Left hindlimb (tissue), 1 donor: ENCODE results near the gene CEP83.
"Not testable (repeated sequence)": the region's sequence is repeated elsewhere in the genome, so short reads cannot be mapped to it uniquely, and the experiment has no call there.

Experiments used
- DNase-seq: peaks from one replicate; pipeline ENCODE4 v3.0.0-alpha.2; 2018

CEP83 gene

DNA sequence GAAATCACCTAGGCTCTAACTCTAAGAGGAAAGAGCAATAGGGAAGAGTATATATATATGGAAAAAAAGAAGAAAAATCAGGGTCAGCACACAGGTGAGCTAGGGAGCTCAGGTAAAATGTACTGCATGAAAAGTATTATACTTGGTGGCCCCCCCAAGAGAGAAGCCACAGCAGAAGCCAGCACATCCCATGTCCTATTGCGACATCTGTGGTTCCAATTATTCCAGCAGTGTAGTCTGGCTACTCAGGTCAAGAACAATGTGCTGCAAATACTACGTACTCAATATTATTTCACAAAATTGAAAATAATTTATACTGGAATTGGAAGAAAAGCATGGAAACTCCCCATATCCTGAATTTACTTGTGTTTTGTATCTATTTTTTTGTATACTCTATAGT lies 85.5 kb downstream of the CEP83 start:
- no peak for DNase-seq

DNA sequence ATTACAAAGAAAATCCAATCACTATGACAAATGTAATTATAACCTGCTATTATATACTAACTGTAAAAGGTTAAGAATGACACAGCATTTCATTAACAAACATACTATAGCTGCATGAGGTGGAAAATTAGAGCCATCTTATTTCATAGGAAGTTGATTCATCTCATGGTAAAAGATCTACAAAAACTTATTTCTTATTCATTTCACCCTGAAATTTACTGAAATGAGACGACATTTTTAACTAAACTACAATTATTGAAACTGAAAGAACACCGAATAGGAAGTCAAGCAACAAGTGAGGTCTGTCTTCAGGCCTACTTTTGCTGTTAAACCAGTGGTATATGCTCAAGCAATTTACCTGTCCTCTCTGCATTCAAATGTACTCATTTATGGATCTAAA lies 87.2 kb downstream of the CEP83 start:
- DNase-seq: no peak

DNA sequence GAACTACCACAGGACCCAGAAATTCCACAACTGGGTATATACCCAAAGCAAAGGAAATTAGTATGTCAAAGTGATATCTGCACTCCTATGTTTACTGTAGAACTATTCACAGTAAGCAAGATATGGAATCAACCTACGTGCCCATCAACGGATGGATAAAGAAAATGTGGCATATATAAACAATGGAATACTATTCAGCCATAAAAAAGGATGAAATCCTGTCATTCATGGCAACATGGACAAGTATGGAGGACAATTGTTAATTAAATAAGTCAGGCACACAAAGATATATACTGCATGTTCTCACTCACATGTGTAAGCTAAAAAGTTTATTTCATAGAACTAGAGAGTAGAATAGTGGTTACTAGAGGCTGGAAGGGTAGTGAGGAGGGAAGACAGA lies 97.0 kb downstream of the CEP83 start:
- no peak for DNase-seq

DNA sequence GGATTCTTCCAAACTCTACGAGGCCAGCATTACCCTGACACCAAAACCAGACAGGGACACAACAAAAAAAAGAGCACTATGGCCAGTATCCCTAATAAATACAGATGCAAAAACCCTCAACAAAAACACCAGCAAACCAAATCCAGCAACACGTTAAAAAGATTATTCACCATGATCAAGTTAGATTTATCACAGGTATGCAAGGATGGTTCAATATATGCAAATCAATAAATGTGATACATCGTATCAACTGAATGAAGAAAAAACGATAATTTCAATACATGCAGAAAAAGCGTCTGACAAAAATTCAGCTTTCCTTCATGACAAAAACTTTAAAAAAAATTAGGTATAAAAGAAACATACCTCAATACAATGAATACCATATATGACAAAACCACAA lies 99.9 kb downstream of the CEP83 start:
- DNase-seq: no peak

DNA sequence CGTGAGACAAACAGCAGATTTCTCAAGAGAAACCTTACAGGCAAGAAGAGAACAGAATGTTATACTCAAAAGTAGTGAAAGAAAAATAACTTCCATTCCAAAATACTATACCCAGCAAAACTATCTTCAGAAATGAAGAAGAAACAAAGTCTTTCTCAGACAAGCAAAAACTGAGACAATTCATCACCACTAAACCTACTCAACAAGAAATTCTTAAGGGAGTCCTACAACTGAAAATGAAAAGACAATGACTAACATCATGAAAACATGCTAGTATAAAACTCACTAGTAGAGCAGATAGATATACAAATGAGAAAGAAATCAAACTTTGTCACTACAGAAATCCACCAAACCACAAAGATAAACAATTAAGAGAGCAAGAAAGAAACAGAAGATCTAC lies 106.5 kb downstream of the CEP83 start:
- no peak for DNase-seq

DNA sequence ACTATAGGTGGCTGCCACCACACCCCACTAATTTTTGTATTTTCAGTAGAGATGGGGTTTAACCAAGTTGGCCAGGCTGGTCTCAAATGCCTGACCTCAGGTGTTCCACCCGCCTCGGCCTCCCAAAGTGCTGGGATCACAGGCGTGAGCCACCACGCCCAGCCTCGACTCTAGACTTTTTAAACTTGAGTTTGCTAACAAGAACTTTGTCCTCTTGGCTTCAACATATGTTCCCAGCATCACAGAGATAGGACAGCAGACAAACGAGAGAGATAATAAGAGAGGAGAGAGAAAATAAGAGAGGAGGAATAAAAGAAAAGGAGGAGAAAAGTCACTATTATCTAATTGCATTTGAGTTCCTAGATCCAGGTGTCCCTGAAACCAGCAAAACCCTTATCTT lies 119.1 kb downstream of the CEP83 start:
- DNase-seq: no peak

DNA sequence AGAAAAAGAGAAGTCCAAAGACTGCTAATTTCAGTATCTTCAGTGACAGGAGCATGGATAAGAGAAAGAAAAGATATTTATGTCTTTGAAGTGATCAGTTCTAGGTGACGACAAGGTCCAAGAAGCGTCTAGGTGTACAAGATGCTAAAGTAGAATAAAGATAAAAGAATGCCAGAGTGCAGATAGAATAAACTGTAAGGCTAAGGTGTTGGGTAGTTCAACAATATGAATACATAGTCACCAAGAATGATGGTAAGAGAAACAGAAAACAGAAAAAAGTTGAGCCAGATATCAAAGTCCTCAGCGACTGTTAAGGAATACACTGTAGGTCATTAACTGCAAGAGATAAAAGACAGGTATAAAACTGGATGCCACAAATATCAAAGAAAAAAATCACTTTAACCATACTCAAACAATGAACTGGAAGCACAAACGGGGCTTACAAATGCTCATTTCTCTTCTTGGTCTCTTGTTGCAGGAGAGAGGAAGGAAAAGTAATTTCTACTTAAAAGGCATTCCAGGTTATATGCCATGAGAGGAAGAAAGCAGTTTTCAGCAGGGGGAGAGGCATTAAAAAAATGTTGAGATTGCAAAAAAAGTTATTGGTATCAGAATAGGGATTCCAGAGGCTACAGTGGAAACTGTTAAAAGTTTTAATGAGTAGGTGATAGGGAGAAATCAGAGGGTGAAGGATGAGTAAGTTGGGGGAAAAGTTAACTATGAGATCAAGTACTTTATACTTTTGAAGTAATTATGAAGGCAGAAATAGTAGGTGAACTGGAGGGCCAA lies 121.5 kb downstream of the CEP83 start:
- DNase-seq: no peak

DNA sequence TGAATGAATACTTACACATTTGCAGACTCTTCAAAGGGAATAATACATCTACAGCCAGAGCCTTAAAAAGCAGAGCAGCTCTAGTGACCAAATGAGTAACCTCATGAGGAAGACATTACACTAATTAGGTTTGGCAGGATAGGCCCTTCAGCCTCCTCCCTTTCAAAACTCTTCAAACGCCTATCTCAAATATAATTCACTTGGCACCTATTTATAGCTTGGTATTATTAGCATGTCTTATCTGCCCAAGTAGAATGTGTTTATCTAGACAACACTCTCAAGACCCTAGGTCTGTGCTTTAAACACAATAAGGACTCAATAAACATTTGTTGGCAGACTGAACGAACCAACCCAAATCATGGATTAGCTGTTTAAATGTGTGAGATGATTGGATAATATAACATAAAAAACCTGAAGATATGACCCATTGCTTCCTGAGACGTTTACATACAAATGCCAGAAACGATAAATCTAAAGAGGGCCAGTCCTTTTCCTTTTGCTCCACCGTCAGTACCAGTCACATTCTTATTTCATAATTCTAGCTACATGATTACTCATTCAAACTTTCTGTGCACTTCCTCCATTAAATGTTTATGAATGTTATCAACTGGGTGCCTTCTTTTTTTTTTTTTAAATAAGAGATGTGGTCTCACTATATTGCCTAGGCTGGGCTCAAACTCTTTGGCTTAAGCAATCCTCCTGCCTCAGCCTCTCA lies 123.3 kb downstream of the CEP83 start:
- DNase-seq: no peak

DNA sequence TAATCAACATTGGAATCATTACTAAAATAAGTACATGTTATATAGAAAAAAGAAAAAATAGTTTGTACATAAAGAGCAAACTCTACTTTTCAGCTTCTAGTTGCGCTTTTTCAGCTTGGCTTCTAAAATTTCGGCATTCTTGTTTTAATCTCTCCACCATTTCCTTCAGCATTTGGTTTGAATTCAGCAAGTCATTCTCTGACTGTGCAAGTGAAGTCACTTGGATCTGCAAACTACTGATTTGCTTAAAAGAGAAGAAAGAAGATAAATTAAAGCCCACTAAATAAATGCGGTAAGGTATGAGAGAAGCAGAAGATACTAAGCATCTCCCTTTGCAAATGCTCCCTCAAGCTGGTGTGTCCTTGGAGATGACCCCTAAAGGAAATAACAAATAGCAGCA lies 126.3 kb downstream of the CEP83 start:
- DNase-seq: no peak

DNA sequence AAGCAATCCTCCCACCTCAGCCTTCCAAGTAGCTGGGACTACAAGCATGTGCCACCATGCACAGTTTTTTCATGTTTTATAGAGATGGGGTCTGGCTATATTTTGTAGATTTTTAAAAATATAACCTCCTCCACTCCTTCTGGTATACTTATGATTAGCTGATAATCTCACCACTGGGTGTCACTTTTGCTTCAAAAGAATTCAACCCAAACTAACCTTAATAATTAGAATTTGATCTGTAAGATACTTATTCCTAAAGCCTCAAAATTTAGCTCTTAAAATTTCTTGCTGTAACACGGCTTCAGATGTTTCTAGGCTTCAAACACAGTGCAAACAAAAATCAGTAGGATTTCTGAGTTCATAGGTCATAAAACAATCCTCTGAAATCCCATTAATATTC lies 130.3 kb downstream of the CEP83 start:
- DNase-seq: no peak

DNA sequence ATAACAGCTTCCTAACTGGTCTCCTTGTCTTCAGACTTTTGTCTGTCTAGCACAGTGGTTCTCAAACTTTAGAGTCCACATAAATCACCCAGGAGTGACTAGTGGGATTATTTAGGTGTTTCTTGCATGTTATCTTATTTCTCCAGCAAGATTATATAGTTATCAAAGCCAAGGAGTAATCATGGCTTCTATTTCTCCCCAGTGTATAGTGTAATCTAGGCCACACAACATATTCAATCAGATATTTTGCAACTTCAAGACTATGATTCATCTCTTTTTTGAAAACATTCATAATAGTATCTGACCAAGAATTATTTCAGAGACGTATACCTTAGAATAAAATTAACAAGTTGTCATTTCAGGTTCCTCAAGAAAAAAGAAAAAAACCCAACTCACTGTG lies 131.9 kb downstream of the CEP83 start:
- DNase-seq: no peak

DNA sequence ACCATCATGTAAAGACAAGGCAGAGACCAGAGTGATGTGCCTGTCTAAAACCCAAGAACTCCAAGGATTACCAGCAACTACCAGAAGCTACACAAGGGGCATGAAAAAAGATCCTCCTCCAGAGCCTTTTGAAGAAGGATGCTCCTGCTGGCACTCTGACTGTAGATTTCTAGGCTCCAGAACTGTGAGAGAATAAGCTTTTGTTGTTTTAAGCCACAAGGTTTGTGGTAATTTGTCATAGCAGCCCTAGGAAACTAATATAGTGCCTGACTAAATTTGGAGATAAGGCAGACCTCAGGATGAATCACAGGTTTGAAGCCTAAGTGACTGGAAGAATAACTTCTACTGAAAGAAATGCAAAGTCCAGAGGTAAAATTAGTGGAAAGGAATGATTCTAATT lies 132.9 kb downstream of the CEP83 start:
- DNase-seq: no peak

DNA sequence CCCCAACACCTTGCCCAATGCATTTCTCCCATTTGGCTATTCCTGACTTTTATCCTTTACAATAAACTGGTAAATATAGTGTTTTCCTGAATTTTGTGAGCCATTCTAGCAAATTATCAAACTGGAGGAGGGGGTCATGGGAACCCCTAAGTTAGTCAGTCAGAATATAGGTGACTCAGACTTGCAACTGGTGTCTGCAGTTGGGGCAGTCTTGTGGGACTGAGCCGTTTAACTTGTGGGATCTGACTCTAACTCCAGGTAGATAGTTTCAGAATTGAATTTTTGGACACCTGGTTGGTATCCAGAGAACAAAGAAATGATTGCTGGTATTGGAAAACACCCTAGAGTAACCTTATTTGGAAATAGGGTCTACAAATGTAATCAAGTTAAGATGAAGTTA lies 133.4 kb downstream of the CEP83 start:
- no peak for DNase-seq

DNA sequence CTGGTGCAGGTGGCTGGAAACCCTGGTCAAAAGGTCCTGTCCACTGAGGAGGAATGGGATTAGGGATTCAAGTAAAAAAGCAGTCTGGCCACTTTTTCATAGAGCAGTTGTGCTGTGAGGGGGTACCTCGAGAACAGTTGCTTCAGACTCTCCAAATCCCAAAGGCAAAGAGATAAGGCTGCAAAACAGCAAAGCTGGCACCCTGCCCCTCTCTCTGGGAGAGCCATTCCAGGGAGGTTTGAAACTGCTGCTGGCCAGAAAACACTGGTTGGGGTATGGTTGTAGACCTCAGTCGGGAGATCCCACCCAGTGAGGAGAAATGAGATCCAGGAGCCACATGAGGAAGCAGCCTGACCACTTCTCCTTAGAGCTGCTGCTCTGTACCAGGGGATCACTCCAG lies 137.3 kb downstream of the CEP83 start:
- DNase-seq: no peak

DNA sequence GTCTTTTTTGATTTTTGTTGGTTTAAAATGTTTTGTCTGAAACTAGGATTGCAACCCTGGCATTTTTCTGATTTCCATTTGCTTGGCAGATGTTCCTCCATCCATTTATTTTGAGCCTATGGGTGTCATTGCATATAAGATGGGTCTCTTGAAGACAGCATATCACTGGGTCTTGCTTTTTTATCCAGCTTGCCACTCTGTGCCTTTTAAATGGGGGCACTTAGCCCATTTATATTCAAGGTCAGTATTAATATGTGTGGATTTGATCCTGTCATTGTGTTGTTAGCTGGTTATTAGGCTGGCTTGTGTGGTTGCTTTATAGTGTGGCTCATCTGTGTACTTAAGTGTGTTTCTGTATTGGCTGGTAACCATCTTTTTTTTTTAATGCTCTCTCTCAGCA lies 139.6 kb downstream of the CEP83 start:
- DNase-seq: no peak

DNA sequence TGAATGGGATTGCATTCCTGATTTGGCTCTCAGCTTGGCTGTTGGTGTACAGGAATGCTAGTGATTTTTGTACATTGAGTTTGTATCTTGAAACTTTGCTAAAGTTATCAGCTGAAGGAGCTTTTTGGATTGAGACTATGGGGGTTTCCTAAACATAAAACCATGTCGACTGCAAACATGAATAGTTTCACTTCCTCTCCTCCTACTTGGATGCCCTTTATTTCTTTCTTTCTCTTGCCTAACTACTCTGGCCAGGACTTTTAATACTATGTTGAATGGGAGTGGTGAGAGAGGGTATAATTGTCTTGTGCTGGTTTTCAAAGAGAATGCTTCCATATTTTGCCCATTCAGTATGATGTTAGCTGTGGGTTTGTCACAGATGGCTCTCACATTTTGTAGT lies 141.5 kb downstream of the CEP83 start:
- no peak for DNase-seq

DNA sequence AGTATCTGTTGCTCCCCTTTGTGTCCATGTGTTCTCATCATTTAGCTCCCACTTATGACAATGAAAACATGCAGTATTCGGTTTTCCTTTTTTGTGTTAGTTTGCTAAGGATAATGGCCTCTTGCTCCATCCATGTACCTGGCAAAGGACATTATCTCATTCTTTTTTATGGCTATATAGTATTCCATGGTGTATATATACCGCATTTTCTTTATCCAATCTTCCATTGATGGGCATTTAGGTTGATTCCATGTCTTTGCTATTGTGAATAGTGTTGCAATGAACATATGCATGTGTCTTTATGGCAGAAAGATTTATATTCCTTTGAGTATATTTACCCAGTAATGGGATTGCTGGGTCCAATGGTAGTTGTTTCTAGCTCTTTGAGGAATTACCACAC lies 143.1 kb downstream of the CEP83 start:
- not testable (repeated sequence) for DNase-seq

DNA sequence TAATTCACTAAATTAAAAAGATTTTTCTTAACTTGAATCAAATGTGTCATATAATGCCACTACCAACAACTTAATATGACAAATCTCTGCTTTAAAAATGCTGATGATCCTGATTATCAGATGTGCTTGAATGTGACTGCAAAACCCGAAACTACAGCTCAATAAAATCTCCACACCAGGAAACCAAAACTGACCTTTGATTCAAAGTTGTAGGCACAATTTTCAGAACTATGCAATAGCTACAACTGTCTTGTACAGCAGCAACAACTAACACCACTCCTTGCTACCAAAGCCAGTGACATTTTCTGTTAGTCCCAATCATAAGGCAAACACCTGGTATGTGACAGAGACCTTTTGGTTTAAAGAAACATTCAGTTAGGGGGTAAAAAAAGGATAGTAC lies 147.3 kb downstream of the CEP83 start:
- DNase-seq: no peak

DNA sequence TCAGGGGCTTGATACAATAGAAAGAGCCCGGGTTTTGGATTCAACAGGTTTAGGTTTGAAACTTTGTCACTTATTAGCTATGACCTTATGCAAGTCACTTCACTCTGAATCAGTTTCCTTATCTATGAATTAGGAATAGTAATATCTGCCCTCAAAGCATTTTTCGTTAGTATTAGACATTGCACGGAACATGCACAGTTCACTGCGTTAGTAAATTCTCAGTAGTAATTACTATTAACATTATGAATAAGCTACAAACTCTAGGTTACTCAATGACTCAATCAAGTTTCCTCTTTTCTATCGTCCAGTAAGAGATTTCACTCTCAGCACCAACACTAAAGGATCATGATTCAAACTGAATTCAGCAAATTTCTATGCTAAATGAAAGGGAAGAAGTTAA lies 150.3 kb downstream of the CEP83 start:
- no peak for DNase-seq

DNA sequence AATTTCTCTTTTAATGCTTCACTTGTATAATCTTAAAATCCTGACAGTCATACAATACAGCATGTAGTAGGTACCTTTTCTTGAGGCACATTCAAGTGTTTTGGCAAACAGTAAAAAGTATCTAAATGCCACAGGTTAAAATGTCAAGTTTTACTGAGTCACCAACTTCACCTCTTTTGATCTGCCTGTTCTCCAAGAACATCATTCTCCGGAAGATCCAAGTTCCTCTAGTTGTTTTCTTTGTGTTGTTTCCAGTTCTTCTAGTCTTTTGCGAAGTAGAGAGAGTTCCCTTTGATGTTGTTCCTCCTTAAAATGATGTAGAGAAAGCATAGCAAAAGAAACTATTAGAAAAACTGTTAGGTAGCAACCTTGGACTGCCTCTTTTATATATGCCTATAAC lies 151.1 kb downstream of the CEP83 start:
- DNase-seq: no peak

DNA sequence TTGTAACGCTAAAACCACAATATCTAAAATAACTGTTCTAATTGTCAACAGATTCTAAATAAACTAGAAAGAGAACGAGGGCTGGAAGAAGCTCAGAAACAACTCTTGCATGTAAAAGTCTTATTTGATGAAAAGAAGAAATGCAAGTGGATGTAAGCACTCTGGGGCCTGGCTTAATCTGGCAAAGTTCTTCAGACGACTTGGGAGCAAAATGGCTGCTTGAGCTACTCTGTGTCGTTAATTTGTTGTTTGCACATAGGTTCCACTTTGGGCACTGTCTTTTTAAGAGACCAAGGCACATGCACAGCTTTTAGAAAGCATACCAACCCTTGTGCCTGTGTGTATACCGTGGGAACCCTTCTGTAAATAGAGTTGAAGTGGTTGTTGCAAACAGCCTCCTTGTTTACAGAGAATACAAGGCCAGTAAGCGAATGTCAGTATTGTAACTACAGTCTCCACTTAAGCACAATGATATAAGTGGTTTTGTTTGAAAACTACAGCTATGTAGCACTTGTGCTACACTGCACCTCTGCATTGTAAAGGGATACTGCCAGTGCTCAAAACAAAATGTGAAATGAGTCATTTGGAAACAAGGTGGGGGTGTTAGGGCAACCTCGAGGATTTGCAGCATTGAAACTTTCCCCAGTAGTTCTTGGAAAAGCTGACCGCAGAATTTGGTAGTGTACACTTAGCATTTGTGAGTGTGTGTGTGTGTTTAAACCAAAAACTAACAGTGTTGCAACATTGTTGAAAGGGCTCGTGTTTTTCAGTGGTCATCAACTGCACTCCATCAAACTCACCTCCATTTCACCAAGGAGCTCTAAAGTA lies 154.3 kb downstream of the CEP83 start:
- DNase-seq: no peak

DNA sequence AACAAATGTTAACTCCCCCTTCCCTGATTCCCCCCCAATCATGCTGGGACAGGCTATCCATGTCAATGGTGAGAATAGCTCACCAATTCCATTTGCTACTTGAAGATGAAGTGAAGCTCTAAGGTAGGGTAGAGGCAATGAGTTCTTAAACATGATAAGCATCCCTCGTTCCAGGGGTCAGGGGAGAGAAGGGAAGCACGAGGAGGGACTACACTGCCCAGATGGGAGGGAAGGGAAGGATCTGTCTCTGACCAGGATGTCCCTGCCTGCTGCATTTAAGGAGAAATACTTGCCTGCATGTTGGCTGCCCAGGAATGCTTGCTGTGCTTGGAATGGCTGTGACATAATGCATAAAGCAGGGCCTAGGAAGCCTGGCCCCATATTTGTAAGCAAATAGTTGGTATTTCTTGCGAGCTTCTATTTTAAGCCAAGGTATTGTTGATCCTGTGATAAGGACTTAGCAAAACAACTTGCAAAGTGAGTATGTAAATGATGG lies 155.1 kb downstream of the CEP83 start:
- no peak for DNase-seq

DNA sequence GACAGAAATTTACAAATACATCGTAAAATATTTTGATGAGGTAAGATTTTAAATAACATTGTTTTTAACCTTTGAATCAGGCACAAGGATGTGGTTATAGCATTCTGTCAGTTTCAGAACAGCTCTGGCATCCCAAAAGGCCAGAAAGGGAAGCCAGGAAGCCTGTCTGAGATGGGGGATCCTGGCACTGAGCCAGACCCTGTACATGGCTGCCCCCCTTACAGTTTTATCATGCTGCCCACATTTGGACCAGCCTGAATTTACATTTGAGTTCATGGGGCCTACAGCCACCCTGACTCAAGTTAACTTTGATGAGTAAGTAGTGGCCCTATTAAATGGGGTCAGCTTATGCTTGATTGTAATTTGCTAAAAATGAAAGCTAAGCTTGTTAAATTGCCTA lies 155.7 kb downstream of the CEP83 start:
- DNase-seq: no peak

DNA sequence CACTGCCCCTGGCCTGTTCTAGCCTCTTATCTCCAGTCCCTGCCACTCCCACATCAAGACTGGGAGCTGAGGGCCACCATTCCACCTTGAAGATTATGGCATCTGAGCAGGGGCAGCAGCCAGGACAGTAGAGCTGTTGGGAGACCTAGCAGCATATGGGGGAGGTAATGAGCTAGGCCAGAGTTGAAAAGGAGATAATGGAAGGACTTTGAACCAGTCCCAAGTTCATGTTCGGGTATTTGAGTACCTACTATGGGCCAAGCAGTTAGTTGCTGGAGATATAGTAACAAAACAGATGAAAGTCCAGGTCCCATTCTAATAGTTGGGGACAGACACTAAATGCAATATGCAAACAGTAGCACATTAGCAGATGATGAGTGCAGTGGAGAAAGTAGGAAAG lies 159.8 kb downstream of the CEP83 start:
- DNase-seq: no peak
